GM18861 (cell line): ENCODE results near the gene PARD3.
"Not testable (repeated sequence)": the region's sequence is repeated elsewhere in the genome, so short reads cannot be mapped to it uniquely, and the experiment has no call there.

Source experiments
- ATAC-seq: cut with Tn5 transposase; IDR thresholded peaks from one replicate; pipeline ENCODE4 v1.9.1; 2021; ENCODE audit not compliant: unreplicated experiment

The PARD3 gene

GRCh38 chr10:34286136-34286739 is 528.9 kb downstream of the PARD3 start:
- ATAC-seq: no peak

GRCh38 chr10:34281661-34282582 is 533.2 kb downstream of the PARD3 start:
- ATAC-seq: no peak

GRCh38 chr10:34280599-34281374 is 534.3 kb downstream of the PARD3 start:
- ATAC-seq: no peak

- ATAC-seq: no peak
Observed at GRCh38 chr10:34275626-34276130, 539.4 kb downstream of the PARD3 start.

- no peak for ATAC-seq
Observed at GRCh38 chr10:34274906-34275305, 540.2 kb downstream of the PARD3 start.

- no peak for ATAC-seq
Observed at GRCh38 chr10:34273340-34273739, 541.8 kb downstream of the PARD3 start.

- no peak for ATAC-seq
Observed at GRCh38 chr10:34272316-34272715, 542.8 kb downstream of the PARD3 start.

- not testable (repeated sequence) for ATAC-seq
Observed at GRCh38 chr10:34268410-34268809, 546.7 kb downstream of the PARD3 start.

- no peak for ATAC-seq
Observed at GRCh38 chr10:34262985-34263384, 552.1 kb downstream of the PARD3 start.

GRCh38 chr10:34260904-34261303 is 554.2 kb downstream of the PARD3 start:
- ATAC-seq: no peak

- ATAC-seq: no peak
Observed at GRCh38 chr10:34256216-34256615, 558.9 kb downstream of the PARD3 start.

GRCh38 chr10:34255035-34255434 is 560.1 kb downstream of the PARD3 start:
- no peak for ATAC-seq

GRCh38 chr10:34254596-34254995 is 560.5 kb downstream of the PARD3 start:
- peak; percentile 92 for ATAC-seq

- ATAC-seq: no peak
Observed at GRCh38 chr10:34252111-34252510, 563.0 kb downstream of the PARD3 start.

GRCh38 chr10:34251177-34251576 is 563.9 kb downstream of the PARD3 start:
- ATAC-seq: no peak

GRCh38 chr10:34250722-34251121 is 564.4 kb downstream of the PARD3 start:
- no peak for ATAC-seq

GRCh38 chr10:34249634-34250033 is 565.5 kb downstream of the PARD3 start:
- no peak for ATAC-seq

- no peak for ATAC-seq
Observed at GRCh38 chr10:34247560-34247959, 567.5 kb downstream of the PARD3 start.

GRCh38 chr10:34244756-34245484 is 570.2 kb downstream of the PARD3 start:
- no peak for ATAC-seq

GRCh38 chr10:34241226-34242000 is 573.7 kb downstream of the PARD3 start:
- no peak for ATAC-seq
